ENCODE results near the gene HRH2.
"Not testable (repeated sequence)": the region's sequence is repeated elsewhere in the genome, so short reads cannot be mapped to it uniquely, and the experiment has no call there.

The HRH2 gene

DNA sequence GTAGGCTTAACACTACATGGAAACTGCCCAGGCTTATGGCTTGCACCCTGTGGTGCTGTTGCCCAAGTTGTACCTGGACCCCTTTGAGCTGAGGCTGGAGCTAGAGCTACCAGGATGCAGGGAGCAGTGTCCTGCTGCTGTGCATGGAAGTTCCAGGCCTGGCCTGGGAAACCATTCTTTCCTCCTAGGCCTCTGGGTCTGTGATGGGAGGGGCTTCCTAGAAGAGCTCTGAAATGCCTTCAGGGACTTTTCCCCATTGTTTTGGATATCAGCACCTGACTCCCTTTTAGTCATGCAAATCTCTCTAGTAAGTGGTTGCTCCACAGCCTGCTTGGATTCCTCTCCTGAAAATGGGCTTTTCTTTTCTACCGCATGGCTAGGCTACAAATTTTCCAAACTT is 7.9 kb upstream of the HRH2 start:
- no peak for DNase-seq

DNA sequence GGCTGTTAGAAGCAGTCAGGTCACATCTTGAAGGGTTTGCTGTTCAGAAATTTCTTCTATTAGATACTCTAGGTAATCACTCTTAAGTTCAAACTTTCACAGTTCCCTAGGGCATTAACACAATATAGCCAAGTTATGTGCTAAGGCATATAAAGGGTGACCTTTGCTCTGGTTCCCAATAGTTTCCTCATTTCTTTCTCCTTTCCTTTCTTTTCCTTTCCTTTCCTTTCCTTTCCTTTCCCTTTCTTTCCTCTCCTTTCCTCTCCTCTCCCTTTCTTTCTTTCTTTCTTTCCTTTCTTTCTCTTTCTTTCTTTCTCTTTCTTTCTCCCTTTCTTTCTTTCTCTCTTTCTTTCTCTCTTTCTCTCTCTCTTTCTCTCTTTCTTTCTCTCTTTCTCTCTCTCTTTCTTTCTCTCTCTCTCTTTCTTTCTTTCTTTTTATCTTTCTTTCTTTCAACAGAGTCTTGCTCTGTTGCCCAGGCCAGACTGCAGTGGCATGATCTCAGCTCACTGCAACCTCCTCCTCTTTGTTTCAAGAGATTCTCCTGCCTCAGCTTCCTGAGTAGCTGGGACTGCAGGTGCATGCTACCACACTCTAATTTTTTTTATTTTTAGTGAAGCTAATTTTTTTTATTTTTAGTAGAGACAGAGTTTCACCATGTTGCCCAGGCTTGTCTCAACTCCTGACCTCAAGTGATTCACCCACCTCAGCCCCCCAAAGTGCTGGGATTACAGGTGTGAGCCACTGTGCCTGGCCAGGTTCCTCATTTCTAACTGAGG is 7.3 kb upstream of the HRH2 start:
- DNase-seq = not testable (repeated sequence)

DNA sequence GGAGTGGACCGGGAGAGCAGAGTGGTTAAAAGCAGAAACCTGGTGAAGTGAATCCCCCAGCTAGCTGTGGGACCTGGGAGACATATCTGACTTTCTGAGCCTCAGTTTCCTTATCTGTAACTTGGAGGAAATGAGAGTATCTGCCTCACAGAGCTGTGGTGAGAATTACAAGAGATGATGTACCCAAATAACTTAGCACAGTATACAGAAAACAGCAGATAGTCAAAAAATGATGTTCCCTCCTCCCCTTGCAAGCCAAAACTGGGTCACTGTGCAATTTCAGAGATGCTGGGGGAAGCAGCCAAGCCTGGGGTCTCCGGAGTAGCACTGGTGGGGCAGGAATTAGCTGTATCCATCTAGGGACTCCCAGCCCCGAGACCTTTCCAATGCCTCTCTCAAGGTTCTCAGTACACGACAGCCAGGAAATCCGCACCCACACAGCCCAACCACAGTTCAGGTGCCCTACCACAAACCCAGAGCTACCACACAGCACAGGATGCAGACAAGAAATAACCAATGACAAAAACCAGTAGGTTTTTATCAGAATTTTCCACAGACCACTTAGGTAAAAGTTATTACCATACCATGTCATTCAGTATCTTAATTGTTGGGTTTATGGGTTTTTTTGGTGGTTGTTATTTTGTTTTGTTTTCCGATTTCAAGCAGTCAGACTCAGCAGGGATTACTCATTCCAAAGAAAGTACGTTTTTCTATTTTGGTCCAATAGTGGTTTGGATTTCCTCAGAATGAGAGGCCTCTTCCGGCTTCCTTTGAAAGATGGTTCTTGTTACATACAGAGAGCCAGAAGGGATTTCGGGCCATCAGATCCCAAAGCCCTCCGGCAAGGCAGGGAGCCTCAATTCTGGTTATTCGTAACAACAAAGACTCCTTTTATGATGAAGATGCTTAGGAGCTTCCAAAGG is 4.9 kb upstream of the HRH2 start:
- DNase-seq = peak; percentile 94

DNA sequence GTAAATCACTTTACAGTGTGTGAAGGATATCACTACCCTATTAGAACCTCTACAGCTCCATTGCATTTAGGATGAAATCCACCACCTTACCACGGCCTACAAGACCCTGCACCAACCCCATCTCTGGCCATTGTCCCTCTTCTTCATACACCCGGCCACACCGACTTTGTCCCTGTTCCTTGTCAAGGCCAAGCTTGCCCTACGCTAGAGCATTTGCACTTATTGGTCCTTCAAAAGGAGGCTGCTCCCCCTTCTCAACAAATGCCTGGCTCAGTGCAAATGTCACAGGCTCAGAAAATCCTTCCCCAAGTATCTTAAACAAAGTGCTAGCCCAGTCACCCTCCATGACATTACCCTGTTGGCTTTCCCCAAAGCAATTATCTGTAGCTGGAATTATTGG is 4.1 kb upstream of the HRH2 start:
- DNase-seq = no peak

DNA sequence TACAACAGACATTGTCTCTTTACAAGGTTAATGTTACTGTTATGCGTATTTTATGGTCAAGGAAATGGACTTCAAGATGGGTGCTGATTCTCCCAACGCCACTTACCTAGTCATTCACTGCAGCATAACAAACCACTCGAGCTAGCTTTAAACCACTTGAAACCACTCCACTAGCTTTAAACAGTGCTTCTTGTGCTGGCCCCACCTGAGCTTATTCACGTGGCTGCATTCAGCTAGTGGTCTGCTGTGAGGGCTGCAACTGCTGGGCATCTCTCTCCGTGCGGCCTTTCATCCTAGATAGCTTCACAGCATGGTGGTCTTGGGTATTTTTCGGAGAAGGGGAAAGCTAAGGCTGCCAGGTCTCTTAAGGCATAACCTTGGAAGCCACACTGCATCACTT is 3.5 kb upstream of the HRH2 start:
- DNase-seq = peak; percentile 23

DNA sequence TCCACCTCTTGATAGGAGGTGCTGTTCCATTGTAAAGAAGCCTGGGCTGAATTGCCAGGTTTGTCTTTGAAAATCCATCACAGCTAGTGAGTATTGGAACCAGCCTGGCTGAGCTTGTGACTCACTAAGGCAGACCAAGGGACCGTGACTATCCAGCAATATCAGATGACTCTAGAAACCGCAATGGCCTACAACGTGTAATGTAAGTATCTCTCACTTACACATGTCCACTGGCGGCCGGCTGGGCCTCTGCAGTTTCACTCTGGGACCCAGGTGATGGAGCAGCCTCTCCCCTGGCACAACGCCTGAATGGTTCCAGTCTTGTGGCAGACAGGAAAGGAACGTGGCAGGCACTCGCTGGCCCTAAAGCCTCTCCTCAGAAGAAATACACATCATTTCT is 3.1 kb upstream of the HRH2 start:
- DNase-seq = peak; percentile 51

DNA sequence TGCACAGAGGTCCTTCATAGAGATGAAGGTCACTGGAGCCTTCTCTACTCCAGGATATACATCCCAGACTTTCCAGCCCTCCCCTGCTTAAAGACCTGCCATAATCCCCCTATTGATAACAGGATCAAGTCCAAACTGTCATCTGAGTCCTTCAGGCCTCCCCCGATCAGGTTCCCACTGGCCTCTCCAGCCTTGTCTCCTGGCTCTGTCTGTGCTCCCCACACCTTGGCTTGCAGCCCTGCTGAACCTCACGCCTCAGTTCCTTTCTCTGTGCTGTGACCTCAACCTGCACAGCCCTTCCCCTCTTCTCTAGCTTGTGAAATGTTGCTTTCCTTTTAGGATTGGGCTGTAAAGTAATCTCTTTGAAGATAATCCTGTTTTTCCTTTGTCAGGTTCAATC is 2.5 kb upstream of the HRH2 start:
- peak; percentile 23 for DNase-seq

DNA sequence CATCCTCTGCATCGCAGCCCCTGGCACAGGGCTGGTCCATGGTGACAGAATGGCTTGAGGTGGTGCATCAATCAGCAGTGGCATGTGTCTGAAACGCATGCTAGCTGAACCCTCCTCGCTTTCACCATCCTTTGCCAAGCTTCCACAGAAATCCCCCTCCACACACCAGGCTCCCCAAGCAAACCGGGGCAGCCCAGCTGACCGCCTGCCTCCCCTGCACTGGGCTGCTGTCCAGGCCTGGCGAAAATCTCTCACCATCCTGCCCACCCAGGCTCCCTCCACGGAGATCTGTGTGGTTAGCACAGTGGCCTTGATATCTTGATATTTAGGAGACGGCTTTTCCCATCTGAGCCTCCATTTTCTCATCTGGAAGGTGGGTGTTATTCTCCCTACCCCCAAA is 905 bp upstream of the HRH2 start:
- no peak for DNase-seq

DNA sequence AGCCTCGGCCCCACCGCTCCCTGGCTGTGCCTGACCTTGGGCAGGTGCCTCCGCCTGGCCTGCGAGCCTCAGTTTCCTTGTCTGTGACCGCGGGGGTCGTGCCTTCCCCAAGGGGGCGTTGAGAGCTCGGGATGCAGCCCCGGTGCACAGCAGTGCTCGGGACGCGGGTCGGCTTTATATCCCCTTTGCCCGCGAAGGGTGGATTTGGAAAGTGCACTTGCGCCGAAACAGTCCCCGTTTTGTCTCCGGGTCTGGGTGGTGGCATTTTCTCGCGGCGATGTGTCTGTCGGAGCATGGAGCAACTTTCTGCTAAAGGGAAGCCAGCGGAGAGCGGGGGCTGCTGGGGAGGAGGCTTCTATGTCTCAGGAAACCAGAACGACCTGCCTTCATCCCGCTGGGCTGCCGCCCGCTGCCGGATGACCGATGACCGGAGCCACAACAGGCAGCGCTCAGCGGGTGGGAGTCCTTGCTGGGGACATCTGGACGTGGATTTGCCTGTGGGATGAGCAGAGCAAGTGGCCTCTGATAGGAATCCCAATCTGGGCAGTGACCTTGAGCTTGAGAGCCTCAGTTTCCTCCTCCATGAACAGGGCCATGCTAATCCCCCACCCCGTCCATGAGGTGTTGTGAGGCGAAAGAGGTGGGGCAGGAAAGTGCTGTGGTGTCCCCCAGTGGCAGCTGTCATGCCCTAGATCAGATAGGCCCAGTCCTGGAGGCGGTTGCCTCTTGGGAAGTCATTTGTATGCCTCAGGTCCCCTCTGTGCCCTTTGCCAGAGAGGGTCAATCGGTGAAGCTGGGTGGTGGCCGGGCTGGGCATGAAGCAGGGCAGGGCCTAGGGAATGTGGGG is 651 bp downstream of the HRH2 start:
- peak; percentile 43 for DNase-seq

DNA sequence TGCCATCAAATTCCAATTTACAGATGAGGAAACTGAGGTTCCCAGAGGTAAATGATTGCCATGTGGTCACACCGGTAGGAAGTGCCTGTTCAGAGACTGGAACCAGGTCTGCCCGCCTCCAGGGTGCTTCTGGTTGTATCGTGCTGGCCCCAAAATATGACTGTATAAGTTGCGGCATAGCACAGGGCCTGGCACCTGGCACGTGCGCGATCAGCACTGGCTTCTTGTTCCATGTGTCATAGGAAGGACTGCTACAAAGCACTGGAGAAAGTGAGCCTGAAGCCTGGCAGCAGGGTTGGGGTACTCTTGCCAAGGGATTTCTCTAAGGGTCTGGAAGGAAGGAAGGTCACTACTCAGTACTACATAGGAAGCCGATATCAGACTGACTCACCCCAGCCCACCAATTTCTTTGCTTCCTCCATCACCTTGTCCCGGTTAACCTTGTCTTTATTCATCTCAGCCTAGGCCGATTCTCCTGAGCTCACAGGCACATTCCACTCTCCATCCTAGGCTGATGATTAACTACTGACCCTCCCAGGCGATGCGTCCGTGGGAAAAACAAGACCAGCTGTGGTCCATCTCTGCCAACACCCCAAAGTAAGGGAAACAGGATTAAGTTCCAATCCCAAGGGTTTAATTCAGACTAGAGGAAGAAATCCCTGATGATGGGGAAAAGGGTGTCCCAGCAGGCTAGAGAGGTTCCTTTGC is 1.8 kb downstream of the HRH2 start:
- DNase-seq = no peak

DNA sequence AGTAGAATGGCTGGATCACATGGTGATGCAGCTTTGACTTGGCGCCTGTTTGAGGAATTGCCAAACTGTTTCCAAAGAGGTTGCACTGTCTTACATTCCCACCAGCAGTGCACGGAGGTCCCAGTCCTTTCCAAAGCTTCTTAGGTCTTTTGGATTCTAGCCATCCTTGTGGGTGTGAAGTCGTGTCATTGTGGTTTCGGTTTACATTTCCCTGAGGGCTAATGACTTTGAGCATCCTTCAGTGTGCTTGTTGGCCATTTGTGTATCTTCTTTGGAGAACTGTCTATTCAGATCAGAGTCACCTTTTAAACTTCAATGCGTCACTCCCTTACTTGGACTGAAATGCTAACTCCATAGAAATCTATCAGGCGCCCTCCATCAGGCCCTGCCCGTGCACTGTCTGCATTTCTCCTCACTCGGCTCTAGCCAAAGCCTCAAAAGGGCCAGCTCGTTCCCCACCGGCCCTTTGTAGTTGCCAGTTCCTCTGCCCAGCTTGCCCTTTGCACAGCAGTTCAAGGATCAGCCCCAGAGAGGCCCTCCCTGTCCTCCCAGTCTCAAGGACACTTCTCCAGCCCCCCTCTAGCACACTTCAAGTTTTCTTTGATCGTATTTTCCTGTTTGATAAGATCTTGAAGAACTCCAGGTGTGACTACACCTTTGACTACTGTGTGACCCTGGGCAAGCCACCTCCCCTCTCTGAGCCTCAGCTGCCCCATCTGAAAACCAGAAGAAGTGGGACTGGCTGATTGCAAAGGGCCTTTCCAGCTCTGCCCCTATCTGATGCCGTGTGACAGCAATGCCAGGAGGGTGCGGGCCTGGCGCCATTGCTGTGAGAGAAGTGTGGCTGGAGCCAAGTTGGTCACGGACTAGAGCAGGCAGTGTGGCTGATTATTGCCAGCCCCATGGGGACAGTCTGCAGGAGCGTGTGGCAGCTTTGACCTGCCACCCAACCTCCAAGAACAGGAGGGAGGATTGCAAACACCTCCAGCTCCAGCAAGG is 5.6 kb downstream of the HRH2 start:
- no peak for DNase-seq

DNA sequence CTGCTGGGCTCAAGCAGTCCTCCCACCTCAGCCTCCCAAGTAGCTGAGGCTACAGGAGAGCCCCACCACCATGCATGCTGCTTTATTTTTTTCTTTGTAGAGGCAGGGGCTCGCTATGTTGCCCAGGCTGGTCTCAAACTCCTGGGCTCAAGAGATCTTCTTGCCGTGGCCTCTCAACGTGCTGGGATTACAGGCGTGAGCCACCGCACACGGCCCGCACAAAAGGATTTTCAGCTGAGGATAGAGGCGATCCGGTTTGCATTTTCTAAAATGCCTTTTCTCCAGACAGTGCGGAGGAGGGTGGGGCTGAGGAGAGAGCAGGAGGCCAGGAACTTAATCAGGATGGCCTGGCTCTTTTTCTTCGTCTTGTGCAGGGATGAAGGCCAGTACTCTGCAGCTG is 6.9 kb downstream of the HRH2 start:
- DNase-seq = no peak

DNA sequence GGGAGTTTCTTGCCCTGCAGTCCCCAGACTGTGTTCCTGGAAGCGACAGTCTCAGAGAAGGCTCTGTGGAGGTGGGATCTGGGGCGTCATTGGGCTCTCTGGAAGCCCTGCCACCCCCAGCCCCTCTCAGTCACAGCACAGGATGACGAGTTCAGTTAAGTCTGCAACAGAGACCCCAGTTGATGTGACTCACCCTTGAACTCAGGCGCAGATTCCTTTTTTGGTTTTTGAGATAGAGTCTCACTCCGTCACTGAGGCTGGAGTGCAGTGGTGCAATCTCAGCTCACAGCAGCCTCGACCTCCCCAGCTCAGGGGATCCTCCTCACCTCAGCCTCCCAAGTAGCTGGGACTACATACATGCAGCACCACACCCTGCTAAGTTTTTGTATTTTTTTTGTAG is 8.3 kb downstream of the HRH2 start:
- no peak for DNase-seq

DNA sequence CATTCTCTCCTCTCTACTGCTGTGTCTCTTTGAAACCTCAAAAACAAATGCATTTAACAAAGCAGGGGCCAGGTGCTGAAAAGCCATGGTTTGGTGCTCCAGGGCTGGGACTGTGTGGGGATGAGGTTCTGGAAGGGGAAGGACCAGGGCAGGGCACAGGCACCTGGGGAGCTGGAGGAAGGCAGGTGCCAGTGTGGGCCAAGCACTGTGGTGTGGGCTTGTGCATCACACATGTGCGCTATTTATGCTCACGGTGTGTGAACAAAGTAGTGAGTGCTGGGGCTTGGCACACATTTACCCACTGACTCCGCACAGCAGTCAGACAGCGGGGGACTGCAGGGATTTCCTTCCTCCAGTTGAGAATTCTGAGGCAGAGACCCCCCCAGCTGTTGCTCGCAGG is 10.1 kb downstream of the HRH2 start:
- no peak for DNase-seq

DNA sequence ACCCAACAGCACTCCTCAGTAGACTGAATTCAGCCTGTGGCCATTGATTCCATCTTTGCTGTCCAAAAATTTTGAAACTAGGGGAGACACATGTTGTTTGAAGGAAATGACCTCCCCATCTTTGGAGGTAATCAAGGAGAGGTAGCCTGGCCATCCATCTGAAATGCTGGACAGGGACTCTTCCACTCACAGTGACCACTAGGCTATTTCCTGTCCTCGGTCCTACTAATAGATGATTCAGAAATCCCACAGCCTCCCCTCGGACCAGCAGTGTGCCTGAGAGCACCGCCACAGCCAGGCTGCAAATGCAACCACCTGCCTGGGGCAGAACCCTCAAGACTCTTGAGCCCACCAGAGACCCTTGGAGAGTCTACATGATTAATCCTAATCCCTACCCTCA is 12.5 kb downstream of the HRH2 start:
- no peak for DNase-seq

DNA sequence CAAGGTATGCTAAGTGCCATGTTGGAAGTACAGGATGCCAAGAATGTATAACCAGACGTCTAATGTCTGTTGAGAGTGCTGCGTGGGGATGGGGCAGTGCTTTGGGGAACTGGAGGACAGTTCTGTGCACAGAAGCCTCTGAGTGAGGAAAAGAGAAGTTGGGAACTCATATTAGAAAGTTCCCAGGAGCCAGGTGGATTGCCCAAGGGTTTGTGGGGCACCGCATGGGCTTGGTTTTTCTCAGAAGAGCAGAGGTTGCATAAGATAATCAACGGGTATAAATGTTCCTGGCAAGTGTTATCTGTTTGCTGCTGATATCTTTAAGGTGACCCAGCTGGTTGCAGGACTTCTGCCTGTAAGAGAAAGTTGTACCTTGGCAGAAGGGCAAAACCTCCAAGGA is 13.1 kb downstream of the HRH2 start:
- no peak for DNase-seq

DNA sequence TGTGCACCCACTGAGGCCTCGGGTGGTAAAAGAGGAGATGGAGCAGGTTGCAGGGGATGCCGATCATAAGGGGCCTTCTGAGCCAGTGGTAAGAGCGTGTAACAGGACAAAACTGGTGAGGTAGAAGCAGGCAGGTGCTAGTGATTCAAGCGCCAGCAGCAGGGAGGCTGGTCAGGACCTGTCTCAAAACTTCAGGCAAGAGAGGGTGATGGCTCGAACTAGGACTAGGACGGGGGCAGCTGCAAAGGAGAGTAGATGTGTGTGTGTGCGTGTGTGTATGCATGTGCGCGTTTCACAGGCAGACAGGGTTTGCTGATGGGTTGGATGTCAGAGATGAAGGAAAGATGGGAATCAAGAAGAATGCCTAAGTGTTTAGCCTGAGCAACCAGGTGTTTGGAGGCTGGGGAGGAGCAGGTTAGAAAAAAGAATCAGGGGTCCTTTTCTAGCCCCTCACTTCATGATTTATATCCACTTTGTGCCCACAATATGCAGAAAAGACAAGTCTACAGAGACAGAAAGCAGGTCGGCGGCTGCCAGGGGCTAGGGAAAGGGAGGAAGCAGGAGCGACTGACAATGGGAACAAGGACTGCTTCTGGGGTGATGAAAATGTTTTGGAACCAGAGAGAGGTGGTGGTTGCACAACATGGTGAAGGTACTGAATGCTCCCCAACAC is 15.2 kb downstream of the HRH2 start:
- no peak for DNase-seq

DNA sequence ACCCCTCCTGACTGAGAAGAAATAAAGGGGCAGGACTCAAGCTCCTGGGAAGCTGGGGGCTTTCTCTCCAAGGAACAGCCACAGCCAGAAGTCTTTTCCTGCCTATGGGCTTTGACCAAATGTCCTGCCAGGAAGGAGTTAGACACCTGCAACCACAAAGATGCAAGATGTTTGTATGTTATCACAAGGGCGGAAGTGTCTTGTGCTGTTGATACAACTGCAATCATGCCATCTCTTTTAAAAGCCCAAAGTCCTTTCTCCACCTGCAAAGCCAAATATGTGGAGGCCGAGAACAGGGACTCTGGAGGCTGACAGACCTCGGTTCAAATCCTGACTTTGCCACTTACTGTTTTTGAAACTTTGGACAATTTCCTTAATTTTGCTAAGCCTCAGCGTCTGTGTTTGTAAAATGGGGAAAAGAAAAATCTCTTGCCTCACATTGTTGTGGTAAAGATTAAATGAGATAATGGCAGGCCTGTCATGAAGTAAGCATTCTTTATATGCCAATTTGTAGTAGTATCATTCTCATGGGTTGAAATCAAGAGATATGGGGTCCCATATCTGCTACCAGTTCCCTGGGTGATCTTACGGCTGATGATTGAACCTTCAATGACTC is 17.0 kb downstream of the HRH2 start:
- no peak for DNase-seq

DNA sequence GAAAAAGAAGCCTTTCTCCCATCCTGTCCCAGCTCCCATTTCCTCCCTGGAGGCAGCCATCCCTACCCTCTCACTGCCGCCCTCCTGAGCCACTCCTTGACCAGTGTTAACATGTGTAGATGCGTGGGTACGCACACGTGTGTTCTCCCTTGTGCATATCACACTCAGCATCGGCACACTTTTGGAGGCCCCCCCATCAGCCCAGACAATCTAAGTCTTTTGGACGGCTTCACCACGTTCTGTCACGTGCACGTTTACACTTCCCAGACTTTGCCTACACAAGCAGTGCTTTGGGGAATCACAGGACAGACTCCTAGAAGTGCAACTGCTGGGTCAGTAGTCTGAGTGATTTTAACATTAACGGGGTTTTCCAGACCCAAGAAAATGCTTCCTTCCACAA is 18.0 kb downstream of the HRH2 start:
- DNase-seq = no peak

DNA sequence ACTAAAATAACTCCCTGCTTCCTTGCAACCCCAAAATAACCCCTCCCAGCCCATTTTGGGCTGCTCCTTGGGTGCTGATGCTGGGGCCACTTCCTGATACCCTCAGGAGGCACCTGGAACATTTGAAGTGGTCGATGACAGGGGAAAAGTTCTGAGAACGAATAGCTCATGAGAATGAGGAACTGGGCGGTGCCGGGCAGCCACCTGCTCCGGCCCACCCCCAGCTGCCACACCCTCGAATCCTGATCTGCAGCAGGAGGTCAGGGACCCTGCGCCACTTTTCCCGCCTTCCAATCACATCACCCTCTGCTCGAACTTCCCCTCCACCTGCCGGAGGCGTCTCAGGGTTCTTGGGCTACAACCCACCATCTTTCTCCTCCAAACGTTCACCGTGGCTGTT is 19.7 kb downstream of the HRH2 start:
- DNase-seq = no peak

All from activated CD4-positive, alpha-beta T cell treated with anti-CD3 and anti-CD28 coated beads, Interleukin-2, Interleukin-6, amounts not matched to agents 100 ng/mL and 50 ng/mL, durations not matched to agents 16 hours and 8 hours (primary cell).